K562 (cell line): ENCODE data around the gene EIF3M.

Experiments used
- BRD9 ChIP-seq: fragments of 450-650 bp; IDR thresholded peaks from 2 replicates; pipeline ENCODE4 v1.6.1; 2018; ENCODE audit warnings: low read depth; ENCODE audit not compliant: partially characterized antibody
- CBFB ChIP-seq: sonication (generic); formaldehyde crosslinking; IDR thresholded peaks from 2 replicates; pipeline ENCODE4 v1.4.0; 2020; ENCODE audit warnings: mild to moderate bottlenecking, missing genetic modification reagents
- CHCHD3 ChIP-seq: fragments of 250-450 bp; sonication (Bioruptor Pico); IDR thresholded peaks from 2 replicates; pipeline ENCODE4 v2.1.2; 2022; ENCODE audit warnings: mild to moderate bottlenecking
- EP300 ChIP-seq: IDR thresholded peaks from 2 replicates; pipeline ENCODE4 v1.6.1; 2012; ENCODE audit warnings: low read length, improper control_type of control experiment
- JUNB ChIP-seq: fragments of 450-650 bp; formaldehyde crosslinking; conservative IDR thresholded peaks from 2 replicates; pipeline ENCODE4 v1.4.0; 2020; ENCODE audit warnings: mild to moderate bottlenecking
- MGA ChIP-seq: fragments of 450-650 bp; IDR thresholded peaks from 2 replicates; pipeline ENCODE4 v1.6.1; 2016; ENCODE audit warnings: mild to moderate bottlenecking, moderate library complexity
- PREB ChIP-seq: sonication (generic); formaldehyde crosslinking; IDR thresholded peaks from 2 replicates; pipeline ENCODE4 v1.8.1; 2023; ENCODE audit warnings: mild to moderate bottlenecking, missing genetic modification reagents
- SMAD3 ChIP-seq: fragments of 450-650 bp; formaldehyde crosslinking; conservative IDR thresholded peaks from 2 replicates; pipeline ENCODE4 v1.4.0; 2020; ENCODE audit warnings: mild to moderate bottlenecking
- ZBTB7A ChIP-seq: IDR thresholded peaks from 2 replicates; pipeline ENCODE4 v1.6.1; 2011; ENCODE audit warnings: low read depth, mild to moderate bottlenecking, low read length, moderate library complexity, borderline replicate concordance; ENCODE audit not compliant: control insufficient read depth
- ZNF592 ChIP-seq: fragments of 450-650 bp; IDR thresholded peaks from 2 replicates; pipeline ENCODE4 v1.6.1; 2017; ENCODE audit warnings: antibody characterized with exemption, mild to moderate bottlenecking

- TF ChIP-seq PREB (no peak), ZNF592 (no peak), ZBTB7A (no peak), CHCHD3 (no peak), CBFB (CRISPR knock-in tag) (no peak), EP300 (no peak), BRD9 (no peak), MGA (no peak), JUNB (CRISPR knock-in tag) (no peak), SMAD3 (CRISPR knock-in tag) (no peak)
These were observed 33.9 kb upstream of the EIF3M start for GRCh38 chr11:32549611-32550187.
